ENCODE measurements around the gene MKRN2. TPM values are rescaled to one million over a fixed set of nuclear protein-coding genes. Genes with fewer than 3 reads are reported as not detected.

MKRN2 gene
- total RNA-seq, 1 donor from 2014 or later = 25.8 TPM

DNA sequence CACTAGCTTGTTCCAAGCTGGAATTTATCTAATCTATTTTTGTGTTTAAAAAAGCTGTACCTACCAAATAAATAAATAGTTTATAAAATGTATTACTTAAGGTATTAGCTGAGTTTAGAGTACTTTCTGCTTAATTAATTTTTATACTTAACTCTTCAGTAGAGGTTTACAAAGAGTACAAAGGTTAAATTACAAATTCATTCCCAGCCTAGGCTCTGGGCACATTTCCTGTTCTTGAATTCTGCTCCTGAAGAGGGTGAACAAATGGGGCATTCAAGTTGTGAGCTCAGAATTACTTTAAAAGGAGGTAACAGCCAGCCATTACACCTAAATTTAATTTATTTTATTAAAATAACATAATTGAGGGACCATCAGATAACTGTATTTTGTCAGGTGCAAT, 26.4 kb downstream of the MKRN2 start:
- Mint-ChIP-seq H3K27me3 (ENCODE audit: unreplicated experiment) (peaks cover 8% of the 10 kb centered on the region), H3K4me3 (ENCODE audit: unreplicated experiment) (no peak overlapping the region), H3K4me1 (ENCODE audit: low read depth, unreplicated experiment) (peaks cover 12% of the 10 kb centered on the region), H3K27ac (ENCODE audit: unreplicated experiment) (no peak overlapping the region), H3K36me3 (ENCODE audit: unreplicated experiment) (no peaks in the 10 kb centered on the region), H3K9me3 (ENCODE audit: unreplicated experiment) (peaks cover 5% of the 10 kb centered on the region)
- no peak for DNase-seq
- TF ChIP-seq, protein P1, sequence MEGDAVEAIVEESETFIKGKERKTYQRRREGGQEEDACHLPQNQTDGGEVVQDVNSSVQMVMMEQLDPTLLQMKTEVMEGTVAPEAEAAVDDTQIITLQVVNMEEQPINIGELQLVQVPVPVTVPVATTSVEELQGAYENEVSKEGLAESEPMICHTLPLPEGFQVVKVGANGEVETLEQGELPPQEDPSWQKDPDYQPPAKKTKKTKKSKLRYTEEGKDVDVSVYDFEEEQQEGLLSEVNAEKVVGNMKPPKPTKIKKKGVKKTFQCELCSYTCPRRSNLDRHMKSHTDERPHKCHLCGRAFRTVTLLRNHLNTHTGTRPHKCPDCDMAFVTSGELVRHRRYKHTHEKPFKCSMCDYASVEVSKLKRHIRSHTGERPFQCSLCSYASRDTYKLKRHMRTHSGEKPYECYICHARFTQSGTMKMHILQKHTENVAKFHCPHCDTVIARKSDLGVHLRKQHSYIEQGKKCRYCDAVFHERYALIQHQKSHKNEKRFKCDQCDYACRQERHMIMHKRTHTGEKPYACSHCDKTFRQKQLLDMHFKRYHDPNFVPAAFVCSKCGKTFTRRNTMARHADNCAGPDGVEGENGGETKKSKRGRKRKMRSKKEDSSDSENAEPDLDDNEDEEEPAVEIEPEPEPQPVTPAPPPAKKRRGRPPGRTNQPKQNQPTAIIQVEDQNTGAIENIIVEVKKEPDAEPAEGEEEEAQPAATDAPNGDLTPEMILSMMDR (IDR thresholded peaks at IDR 0.05; ENCODE audit: partially characterized antibody, unreplicated experiment) = no peak

DNA sequence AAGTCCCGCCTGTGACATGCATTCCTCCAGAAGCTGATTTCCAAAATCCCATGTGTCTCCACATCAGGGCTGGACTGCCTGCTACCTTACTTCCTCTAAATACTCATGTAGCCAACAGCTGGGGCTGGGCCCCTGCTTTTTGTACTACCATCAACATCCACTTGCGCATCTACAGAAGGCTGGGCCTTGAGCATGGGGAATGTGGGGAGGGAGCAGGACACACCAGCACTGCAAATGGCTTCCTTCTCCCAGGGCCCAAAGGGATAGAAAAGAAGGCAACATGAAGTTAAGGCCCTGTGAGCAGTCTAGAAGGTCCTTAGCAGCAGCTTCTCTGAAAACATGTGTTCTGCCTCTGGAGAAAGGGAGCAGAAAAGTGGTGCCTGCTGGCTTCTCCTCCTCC, 27.2 kb downstream of the MKRN2 start:
- peaks cover 11% of the 10 kb centered on the region for H3K27me3 Mint-ChIP-seq (ENCODE audit: unreplicated experiment)
- DNase-seq = no peak
- H3K4me3 Mint-ChIP-seq (ENCODE audit: unreplicated experiment) = no peak overlapping the region
- peaks cover 4% of the 10 kb centered on the region for H3K36me3 Mint-ChIP-seq (ENCODE audit: unreplicated experiment)
- H3K9me3 Mint-ChIP-seq (ENCODE audit: unreplicated experiment) = peaks cover 7% of the 10 kb centered on the region
- H3K4me1 Mint-ChIP-seq (ENCODE audit: low read depth, unreplicated experiment) = peaks cover 12% of the 10 kb centered on the region
- H3K27ac Mint-ChIP-seq (ENCODE audit: unreplicated experiment) = no peak overlapping the region
- TF ChIP-seq, protein P1 (IDR thresholded peaks at IDR 0.05; ENCODE audit: partially characterized antibody, unreplicated experiment) = no peak

DNA sequence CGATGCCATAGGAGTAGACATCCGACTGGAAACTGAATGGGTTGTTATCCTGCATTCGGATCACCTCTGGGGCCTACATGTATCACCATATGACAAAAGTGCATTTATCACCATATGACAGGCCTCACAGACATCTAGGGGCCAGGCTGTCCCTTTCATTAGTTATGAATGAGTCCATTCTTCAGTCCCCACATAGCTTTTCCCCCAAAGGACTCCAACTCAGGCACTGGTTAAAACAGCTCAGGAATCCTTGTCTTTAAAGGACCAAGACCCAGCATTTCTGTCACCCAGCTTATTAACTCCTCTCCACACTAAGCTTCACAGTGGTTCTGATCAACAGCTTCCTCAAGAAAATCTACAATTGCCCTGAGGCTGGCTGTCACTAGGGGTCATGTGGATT, 28.3 kb downstream of the MKRN2 start:
- Mint-ChIP-seq H3K9me3 (ENCODE audit: unreplicated experiment) (peaks cover 10% of the 10 kb centered on the region), H3K27ac (ENCODE audit: unreplicated experiment) (peak overlapping the region; percentile 46)

DNA sequence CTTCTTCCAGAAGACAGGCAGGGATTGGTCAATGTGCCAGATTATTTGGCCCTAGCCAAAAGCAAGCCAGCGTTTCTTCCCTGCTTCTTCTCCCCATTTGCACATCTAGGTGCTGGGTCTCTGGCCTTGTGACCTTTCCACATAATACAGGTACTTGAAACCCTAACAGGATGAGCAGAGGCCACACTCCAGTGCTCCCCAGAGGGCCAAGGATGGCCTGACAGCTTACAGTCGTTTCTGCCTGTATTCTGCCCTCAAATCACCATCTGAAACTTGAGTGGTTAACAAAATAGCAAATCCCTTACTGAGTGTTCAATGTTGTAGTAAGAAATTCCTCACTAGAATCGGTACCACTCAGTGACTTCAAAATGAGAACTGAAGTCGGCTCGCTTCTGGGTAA, 29.1 kb downstream of the MKRN2 start:
- peak overlapping the region; percentile 17 for H3K27ac Mint-ChIP-seq (ENCODE audit: unreplicated experiment)

More for the DNA sequence above, 28.3 kb downstream of the MKRN2 start:
- peaks cover 12% of the 10 kb centered on the region for H3K4me1 Mint-ChIP-seq (ENCODE audit: low read depth, unreplicated experiment)
- TF ChIP-seq, protein P1 (IDR thresholded peaks at IDR 0.05; ENCODE audit: partially characterized antibody, unreplicated experiment) = no peak
- peaks cover 11% of the 10 kb centered on the region for H3K27me3 Mint-ChIP-seq (ENCODE audit: unreplicated experiment)
- no peak for DNase-seq
- H3K4me3 Mint-ChIP-seq (ENCODE audit: unreplicated experiment) = no peak overlapping the region
- H3K36me3 Mint-ChIP-seq (ENCODE audit: unreplicated experiment) = peaks cover 5% of the 10 kb centered on the region

DNA sequence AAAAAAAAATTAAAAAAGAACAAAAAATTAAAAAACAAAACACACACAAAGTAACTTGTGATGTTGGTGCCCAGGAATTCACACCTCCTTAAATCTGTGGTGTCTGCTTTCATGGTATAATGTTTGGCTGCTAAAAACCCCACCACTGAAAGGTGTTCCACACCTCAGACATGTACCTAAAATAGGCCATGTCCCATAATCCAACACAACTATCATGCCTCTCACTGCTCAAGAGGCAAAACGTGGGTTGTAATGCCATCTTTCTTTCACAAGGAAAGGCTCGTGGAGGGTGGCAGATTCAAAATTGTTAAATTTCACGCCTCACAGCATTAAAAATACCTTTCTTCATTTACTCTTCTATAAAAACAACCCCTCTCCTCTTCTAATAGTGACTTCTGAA, 29.5 kb downstream of the MKRN2 start:
- H3K4me3 Mint-ChIP-seq (ENCODE audit: unreplicated experiment) = no peak overlapping the region
- H3K27me3 Mint-ChIP-seq (ENCODE audit: unreplicated experiment) = peaks cover 11% of the 10 kb centered on the region
- no peak for DNase-seq
- H3K4me1 Mint-ChIP-seq (ENCODE audit: low read depth, unreplicated experiment) = peaks cover 12% of the 10 kb centered on the region
- H3K9me3 Mint-ChIP-seq (ENCODE audit: unreplicated experiment) = peaks cover 10% of the 10 kb centered on the region
- H3K36me3 Mint-ChIP-seq (ENCODE audit: unreplicated experiment) = peaks cover 5% of the 10 kb centered on the region
- TF ChIP-seq, protein P1 (IDR thresholded peaks at IDR 0.05; ENCODE audit: partially characterized antibody, unreplicated experiment) = no peak
- H3K27ac Mint-ChIP-seq (ENCODE audit: unreplicated experiment) = no peak overlapping the region

More for the DNA sequence above, 29.1 kb downstream of the MKRN2 start:
- no peak overlapping the region for H3K4me3 Mint-ChIP-seq (ENCODE audit: unreplicated experiment)
- H3K36me3 Mint-ChIP-seq (ENCODE audit: unreplicated experiment) = peaks cover 5% of the 10 kb centered on the region
- H3K4me1 Mint-ChIP-seq (ENCODE audit: low read depth, unreplicated experiment) = peaks cover 12% of the 10 kb centered on the region
- H3K9me3 Mint-ChIP-seq (ENCODE audit: unreplicated experiment) = peaks cover 10% of the 10 kb centered on the region
- peaks cover 11% of the 10 kb centered on the region for H3K27me3 Mint-ChIP-seq (ENCODE audit: unreplicated experiment)
- DNase-seq = no peak
- TF ChIP-seq, protein P1 (IDR thresholded peaks at IDR 0.05; ENCODE audit: partially characterized antibody, unreplicated experiment) = no peak
